GM19324 (cell line): ENCODE results near the gene PTPN7.
"Not testable (repeated sequence)": the region's sequence is repeated elsewhere in the genome, so short reads cannot be mapped to it uniquely, and the experiment has no call there.

Experiments used
- ATAC-seq: cut with Tn5 transposase; IDR thresholded peaks from one replicate; pipeline ENCODE4 v1.9.1; 2021; ENCODE audit warnings: mild to moderate bottlenecking, moderate library complexity; ENCODE audit not compliant: unreplicated experiment, low FRiP score

The PTPN7 gene

GRCh38 chr1:202189918-202190715 lies 29.7 kb upstream of the PTPN7 start:
- no peak for ATAC-seq

- ATAC-seq: no peak
Observed at GRCh38 chr1:202189001-202189790, 28.8 kb upstream of the PTPN7 start.

DNA sequence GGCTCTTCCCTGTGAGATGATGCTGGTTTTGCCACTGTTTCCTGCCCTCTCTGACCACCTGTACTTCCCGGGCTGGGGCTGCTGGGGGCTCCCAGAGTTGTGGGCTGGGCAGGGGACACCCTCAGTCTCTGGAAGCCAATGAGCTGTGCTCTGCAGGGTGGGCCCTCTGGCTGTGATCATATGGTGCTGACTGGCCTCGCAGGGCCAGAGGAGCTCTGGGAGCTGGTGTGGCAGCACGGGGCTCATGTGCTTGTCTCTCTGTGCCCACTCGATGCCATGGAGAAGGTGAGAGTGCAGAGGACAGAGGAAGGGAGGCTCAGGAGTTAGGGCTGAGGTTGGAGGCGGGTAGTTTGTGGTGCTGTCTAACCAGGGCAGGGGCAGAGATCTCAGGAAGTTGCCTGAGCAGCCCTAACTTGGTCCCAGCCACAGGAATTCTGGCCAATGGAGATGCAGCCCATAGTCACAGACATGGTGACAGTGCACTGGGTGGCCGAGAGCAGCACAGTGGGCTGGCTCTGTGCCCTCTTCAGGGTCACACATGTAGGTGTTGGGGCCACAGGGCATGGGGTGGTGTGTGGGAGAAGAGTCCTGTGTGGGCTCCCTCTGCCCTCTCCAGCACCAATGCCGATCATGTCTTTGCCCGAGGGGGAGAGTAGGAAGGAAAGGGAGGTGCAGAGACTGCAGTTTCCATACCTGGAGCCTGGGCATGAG lies 27.4 kb upstream of the PTPN7 start:
- no peak for ATAC-seq

- ATAC-seq: no peak
Observed at GRCh38 chr1:202187041-202187671, 26.8 kb upstream of the PTPN7 start.

DNA sequence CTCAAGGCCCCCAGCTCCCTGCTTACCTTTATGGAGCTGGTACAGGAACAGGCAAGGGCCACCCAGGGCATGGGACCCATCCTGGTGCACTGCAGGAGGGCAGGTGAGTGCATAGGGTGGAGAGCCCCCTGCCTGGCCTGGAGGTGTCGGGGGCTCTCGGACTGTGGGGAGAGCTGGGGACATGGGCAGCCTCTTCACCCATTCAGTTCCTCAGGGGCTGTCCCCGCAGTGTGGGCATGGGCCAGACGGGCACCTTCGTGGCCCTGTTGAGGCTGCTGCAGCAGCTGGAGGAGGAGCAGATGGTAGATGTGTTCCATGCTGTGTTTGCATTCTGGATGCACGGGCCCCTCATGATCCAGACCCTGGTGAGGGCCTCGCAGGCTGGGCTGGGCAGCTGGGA lies 25.9 kb upstream of the PTPN7 start:
- ATAC-seq: no peak

GRCh38 chr1:202184750-202185460 lies 24.5 kb upstream of the PTPN7 start:
- ATAC-seq: no peak

- no peak for ATAC-seq
Observed at GRCh38 chr1:202182040-202182877, 21.9 kb upstream of the PTPN7 start.

- ATAC-seq: no peak
Observed at GRCh38 chr1:202181586-202181985, 21.2 kb upstream of the PTPN7 start.

- not testable (repeated sequence) for ATAC-seq
Observed at GRCh38 chr1:202180751-202181139, 20.3 kb upstream of the PTPN7 start.

DNA sequence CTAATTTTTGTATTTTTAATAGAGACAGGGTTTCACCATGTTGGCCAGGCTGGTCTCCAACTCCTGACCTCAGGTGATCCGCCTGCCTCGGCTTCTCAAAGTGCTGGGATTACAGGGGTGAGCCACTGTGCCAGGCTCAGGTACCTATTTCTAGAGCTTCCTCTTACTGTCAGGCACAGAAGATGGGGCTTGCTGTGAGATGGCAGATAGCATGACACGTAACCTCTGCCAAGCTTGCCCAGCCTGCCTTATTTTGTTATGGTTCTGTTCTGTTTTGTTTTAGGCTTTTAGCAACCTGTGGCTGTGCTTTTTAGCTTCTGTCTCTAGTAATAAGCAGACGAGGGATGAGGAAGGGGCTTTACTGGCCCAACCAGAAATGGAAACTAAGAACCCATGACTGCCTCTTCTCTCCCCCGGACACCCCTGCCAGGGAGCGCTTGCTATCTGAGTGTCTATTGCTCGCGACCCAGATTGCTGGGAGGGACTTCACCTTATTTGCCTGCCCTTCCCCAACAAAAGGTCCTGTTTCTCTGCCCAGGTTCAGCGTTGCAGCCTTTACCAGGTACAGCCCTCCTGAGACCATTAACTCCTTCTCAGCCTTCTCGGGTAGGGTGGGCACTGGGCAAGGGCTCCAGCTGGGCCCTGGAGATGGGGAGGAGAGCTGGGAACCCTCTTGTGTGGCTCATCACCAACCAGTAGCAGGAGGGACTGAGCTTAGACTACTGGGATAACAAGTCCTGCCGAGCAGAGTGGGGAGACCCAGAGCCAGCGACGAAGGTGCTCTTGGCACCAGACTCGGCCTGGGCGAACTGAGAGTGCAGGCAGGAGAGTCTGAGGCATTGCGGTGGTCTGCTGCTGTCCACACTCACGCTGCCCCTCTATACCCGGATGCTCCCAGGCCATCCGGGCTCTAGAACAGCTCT lies 19.7 kb upstream of the PTPN7 start:
- no peak for ATAC-seq

GRCh38 chr1:202176949-202177927 lies 16.8 kb upstream of the PTPN7 start:
- no peak for ATAC-seq

- ATAC-seq: no peak
Observed at GRCh38 chr1:202173993-202174392, 13.6 kb upstream of the PTPN7 start.

GRCh38 chr1:202172015-202172355 lies 11.6 kb upstream of the PTPN7 start:
- no peak for ATAC-seq

DNA sequence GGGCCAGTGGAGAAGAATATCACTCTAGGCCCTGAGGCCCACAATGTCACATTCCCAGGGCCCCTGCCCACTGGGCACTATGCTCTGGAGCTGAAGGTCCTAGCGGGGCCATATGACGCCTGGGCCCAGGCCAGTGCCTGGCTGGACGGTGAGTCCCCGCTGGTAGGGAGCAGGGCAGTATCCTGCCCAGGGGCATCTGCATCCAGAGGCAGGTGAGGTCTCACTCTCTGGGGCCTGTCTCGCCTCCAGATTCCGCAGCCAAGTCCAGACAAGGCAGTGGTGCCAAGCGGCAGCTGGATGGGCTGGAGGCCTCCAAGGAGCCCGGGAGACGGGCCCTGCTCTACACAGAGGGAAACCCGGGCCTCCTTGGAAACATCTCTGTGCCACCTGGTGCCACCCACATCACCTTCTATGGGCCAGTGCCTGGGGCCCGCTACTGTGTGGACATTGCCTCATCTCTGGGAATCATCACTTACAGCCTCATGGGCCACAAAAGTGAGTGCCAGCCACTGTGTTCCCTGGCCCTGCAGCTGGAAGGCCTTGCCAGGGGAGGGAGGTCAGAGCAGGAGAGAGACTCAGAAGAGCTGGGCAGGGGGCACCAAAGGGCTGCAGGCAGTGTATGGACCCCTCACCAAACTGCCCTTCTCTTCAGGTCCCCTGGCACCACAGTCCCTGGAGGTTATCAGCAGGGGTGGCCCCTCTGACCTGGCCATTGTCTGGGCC lies 11.1 kb upstream of the PTPN7 start:
- no peak for ATAC-seq

DNA sequence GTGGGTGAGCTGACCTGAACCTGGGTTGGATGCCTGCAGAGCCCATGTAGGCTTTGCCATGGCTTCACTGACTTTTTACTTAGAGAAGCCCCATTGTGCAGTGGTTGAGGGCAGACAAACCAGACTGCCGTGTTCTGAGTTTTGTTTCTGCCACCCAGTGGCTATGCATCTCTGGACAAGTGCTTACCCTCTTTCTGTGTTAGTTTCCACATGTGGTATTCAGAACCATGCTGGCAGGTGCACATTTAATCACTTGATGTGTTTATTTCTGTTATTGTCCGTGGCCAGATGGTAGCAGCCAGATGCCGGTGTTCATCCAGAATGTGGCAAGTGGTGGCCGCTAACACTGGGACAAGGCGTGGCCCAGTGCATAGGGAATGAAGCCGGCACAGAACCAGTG lies 10.3 kb upstream of the PTPN7 start:
- no peak for ATAC-seq

DNA sequence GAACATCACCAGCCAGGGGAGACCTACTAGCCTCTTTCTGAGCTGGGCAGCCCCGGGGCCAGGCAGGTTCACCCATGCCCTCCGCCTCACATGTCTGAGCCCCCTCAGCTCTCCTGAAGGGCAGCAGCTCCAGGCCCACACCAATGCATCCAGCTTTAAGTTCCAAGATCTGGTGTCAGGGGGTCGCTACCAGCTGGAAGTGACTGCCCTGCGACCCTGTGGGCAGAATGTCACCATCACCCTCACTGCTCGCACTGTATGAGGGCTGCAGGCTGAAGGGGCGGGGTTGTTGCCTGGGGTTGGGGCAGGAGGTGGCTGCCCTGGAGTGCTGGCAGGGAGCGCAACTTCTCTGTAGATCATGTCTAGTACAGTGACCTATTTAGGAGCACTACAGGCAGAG lies 8.5 kb upstream of the PTPN7 start:
- ATAC-seq: no peak
